Transverse colon (tissue), 4 donors: ENCODE measurements around the gene AGO3. TPM values are rescaled to one million over a fixed set of nuclear protein-coding genes. Genes with fewer than 3 reads are reported as not detected.

Experiments
- DNase-seq: peaks from one replicate; pipeline ENCODE4 v3.0.0-alpha.2; 2019
- H3K27ac ChIP-seq, 4 donors: fragments of 200-600 bp; sonication (generic); 2 replicates each; pipeline ENCODE4 v1.5.1; 2016 to 2018; ENCODE audit warnings: inconsistent platforms in 4 of 4
- H3K27me3 ChIP-seq: fragments of 200-600 bp; sonication (generic); 2 replicates; pipeline ENCODE4 v1.5.1; 2017; ENCODE audit warnings: inconsistent platforms
- H3K36me3 ChIP-seq, 4 donors: fragments of 200-600 bp; sonication (generic); 2 replicates each; pipeline ENCODE4 v1.5.1; 2017 to 2019; ENCODE audit warnings: inconsistent platforms in 4 of 4
- H3K4me1 ChIP-seq, 4 donors: fragments of 200-600 bp; sonication (generic); 2 replicates each; pipeline ENCODE4 v1.5.1; 2017 to 2020; ENCODE audit warnings: inconsistent platforms in 4 of 4
- H3K4me3 ChIP-seq, 4 donors: fragments of 200-600 bp; sonication (generic); 1 replicate in 1 of 4; 2 replicates in 3 of 4; pipeline versions ENCODE4 v1.5.1 to v1.6.1; 2017 to 2019; ENCODE audit warnings: inconsistent platforms in 4 of 4
- H3K9me3 ChIP-seq, 2 donors: fragments of 200-600 bp; sonication (generic); 2 replicates each; pipeline ENCODE4 v1.5.1; 2017 to 2019; ENCODE audit warnings: inconsistent platforms in 2 of 2
- CTCF ChIP-seq, 5 experiments: fragments of 200-600 bp in 3 of 5; fragments of 450-650 bp in 2 of 5; sonication (generic) in 3 of 5; IDR thresholded peaks; 1 replicate in 2 of 5; 2 replicates in 3 of 5; pipeline ENCODE4 v1.5.1; 2016 to 2017; ENCODE audit warnings: antibody characterized with exemption in 5 of 5, inconsistent platforms in 3 of 5, mild to moderate bottlenecking in 2 of 5, moderate library complexity in 1 of 5
- EP300 ChIP-seq: sonication (generic); formaldehyde crosslinking; IDR thresholded peaks from one replicate; pipeline ENCODE4 v1.6.1; 2017; ENCODE audit warnings: antibody characterized with exemption, low read depth
- POLR2A ChIP-seq: fragments of 450-650 bp; IDR thresholded peaks from one replicate; pipeline ENCODE4 v1.6.1; 2016; ENCODE audit warnings: antibody characterized with exemption, mild to moderate bottlenecking, moderate library complexity
- POLR2AphosphoS5 ChIP-seq, 3 donors: sonication (generic); formaldehyde crosslinking; IDR thresholded peaks; one replicate each; pipeline ENCODE4 v1.6.1; 2016; ENCODE audit warnings: antibody characterized with exemption in 3 of 3
- WGBS, 2 donors: methylation state at CpG; one replicate each; pipeline ENCODE4 v1.1.5; 2018; ENCODE audit warnings: low coverage in 1 of 2; 5-methylcytosine and 5-hydroxymethylcytosine counted together
- in situ Hi-C, 4 donors: fragments of 200-750 bp; cut with MboI; loops; one replicate each; pipeline versions ENCODE4 v1.15.0 to v1.15.1; 2017; ENCODE audit warnings: low sequenced_read_pairs in 3 of 4, low pct_ligation_motif_present in 1 of 4, low pct_unique_long_range_greater_than_20kb in 1 of 4
- intact Hi-C: fragments of 100-400 bp; cut with DNase I; formaldehyde crosslinking; loops from one replicate; pipeline ENCODE4 v1.15.1; 2023; ENCODE audit warnings: low total_unique reads
- total RNA-seq, 4 donors: library from RNA; depleted of rRNA; stranded (reverse); fragments of >200 nt; gene quantifications; one replicate each; pipeline ENCODE4 v1.1.0, GENCODE V29; 2016

The AGO3 gene
- total RNA-seq, 4 donors from 2014 or later = 11.3 to 357 (median 14.1) TPM

GRCh38 chr1:36087233-36088123 is 156.6 kb downstream of the AGO3 start:
- intact Hi-C loops (no loop called here), in situ Hi-C loops (no loop called here)
- H3K4me1 ChIP-seq = peaks cover 10 to 38% (median 25%) of the 10 kb centered on the region in 4 donors
- TF ChIP-seq POLR2A (no peak), POLR2AphosphoS5 (IDR thresholded peaks at IDR 0.05) (no peak), EP300 (no peak), CTCF (IDR thresholded peaks at IDR 0.05) (no peak)
- no peak for DNase-seq
- no peak overlapping the region for H3K27ac ChIP-seq
- peaks cover 0 to 8% (median under 1%) of the 10 kb centered on the region in 4 donors for H3K36me3 ChIP-seq
- no peak overlapping the region for H3K4me3 ChIP-seq
- no peaks in the 10 kb centered on the region for H3K9me3 ChIP-seq
- WGBS, 2 donors = 92% methylated on average over 29 of the region's 31 CpGs; no CpG with 5 or more reads in 1 of the 2 donors
- H3K27me3 ChIP-seq = peaks cover 17% of the 10 kb centered on the region

- Histone ChIP-seq H3K4me1 (peaks cover 10 to 38% (median 25%) of the 10 kb centered on the region in 4 donors), H3K36me3 (peaks cover 0 to 15% (median 5%) of the 10 kb centered on the region in 4 donors), H3K4me3 (peak overlapping the region; percentile 21 to 89 (median 78)), H3K9me3 (no peaks in the 10 kb centered on the region), H3K27ac (peak overlapping the region; percentile 86 to 93 (median 89)), H3K27me3 (peaks cover 17% of the 10 kb centered on the region)
- 29 to 100% methylated on average over 1 to 8 of the region's 8 CpGs for WGBS, 2 donors
- intact Hi-C loops (no loop called here), in situ Hi-C loops (no loop called here)
- DNase-seq = no peak
- TF ChIP-seq POLR2A = no peak
- no peak for TF ChIP-seq EP300
- no peak for TF ChIP-seq POLR2AphosphoS5 (IDR thresholded peaks at IDR 0.05)
- TF ChIP-seq CTCF (IDR thresholded peaks at IDR 0.05) = no peak
Observed at GRCh38 chr1:36088265-36088576, 157.3 kb downstream of the AGO3 start.

- in situ Hi-C loops = no loop called here
- peak within 1 kb of the TSS; percentile 86 to 93 (median 89) for H3K27ac ChIP-seq
- no peaks in the 10 kb centered on the region for H3K9me3 ChIP-seq
- peak; percentile 29 for TF ChIP-seq EP300
- peak; percentile 93 to 98 (median 98) for TF ChIP-seq POLR2AphosphoS5 (IDR thresholded peaks at IDR 0.05)
- TF ChIP-seq POLR2A = peak; percentile 95
- TF ChIP-seq CTCF (IDR thresholded peaks at IDR 0.05) = peak; percentile 97 to 99 (median 99)
- H3K4me3 ChIP-seq = peak within 1 kb of the TSS; percentile 72 to 89 (median 80)
- 1% methylated on average over 43 of the region's 84 CpGs; no CpG with 5 or more reads in 1 of the 2 donors for WGBS, 2 donors
- intact Hi-C loops = no loop called here
- H3K4me1 ChIP-seq = peaks cover 10 to 35% (median 21%) of the 10 kb centered on the region in 4 donors
- peak; percentile 90 for DNase-seq
- H3K36me3 ChIP-seq = peaks cover 0 to 18% (median 6%) of the 10 kb centered on the region in 4 donors
- peaks cover 11% of the 10 kb centered on the region for H3K27me3 ChIP-seq
Observed at GRCh38 chr1:36088577-36089392, 157.9 kb downstream of the AGO3 start, which contains the start of gene ADPRS. TSS of gene ADPRS (plus strand) at chr1:36088892. CDS start at chr1:36088905, 13 bp downstream.
